OCI-LY3 (cell line): ENCODE measurements around the gene C17orf100.

Experiments used
- EZH2phosphoT487 ChIP-seq: fragments of 200-600 bp; shearing (Covaris generic); IDR thresholded peaks from 2 replicates; pipeline ENCODE4 v1.6.1; 2018; ENCODE audit warnings: antibody characterized with exemption, mixed run types, low read depth
- TF ChIP-seq, protein P1 (sequence below): fragments of 200-600, 300-600 bp; sonication (generic); IDR thresholded peaks from 2 replicates; pipeline ENCODE4 v1.5.1; 2014; ENCODE audit warnings: antibody characterized with exemption, low read length, low read depth

DNA sequence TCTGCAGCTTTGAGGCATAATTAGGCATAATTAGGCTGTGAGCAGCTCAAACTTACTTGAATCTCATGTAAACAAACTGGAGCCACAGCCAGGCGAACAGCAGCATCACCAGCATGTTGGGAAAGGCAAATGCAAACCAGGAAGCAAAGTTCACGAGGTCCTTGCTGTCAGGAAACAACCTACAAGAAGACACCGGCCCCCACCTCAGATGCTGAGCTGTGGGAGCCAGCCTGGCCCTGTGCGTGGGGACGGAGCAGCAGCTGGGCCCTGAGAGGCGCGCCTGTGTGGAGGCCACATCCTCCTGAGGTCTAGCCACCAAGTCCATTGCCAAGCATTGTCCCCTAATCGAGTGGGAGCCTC lies 49.4 kb downstream of the C17orf100 start:
- TF ChIP-seq, protein P1, sequence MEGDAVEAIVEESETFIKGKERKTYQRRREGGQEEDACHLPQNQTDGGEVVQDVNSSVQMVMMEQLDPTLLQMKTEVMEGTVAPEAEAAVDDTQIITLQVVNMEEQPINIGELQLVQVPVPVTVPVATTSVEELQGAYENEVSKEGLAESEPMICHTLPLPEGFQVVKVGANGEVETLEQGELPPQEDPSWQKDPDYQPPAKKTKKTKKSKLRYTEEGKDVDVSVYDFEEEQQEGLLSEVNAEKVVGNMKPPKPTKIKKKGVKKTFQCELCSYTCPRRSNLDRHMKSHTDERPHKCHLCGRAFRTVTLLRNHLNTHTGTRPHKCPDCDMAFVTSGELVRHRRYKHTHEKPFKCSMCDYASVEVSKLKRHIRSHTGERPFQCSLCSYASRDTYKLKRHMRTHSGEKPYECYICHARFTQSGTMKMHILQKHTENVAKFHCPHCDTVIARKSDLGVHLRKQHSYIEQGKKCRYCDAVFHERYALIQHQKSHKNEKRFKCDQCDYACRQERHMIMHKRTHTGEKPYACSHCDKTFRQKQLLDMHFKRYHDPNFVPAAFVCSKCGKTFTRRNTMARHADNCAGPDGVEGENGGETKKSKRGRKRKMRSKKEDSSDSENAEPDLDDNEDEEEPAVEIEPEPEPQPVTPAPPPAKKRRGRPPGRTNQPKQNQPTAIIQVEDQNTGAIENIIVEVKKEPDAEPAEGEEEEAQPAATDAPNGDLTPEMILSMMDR, result no peak
- no peak for TF ChIP-seq EZH2phosphoT487
